NK-92 treated with Interleukin-12 subunit alpha and Interleukin-12 subunit beta, amount 100 ng/mL, for 24 hours (cell line): ENCODE results near the gene CTDSPL.
"Not testable (repeated sequence)": the region's sequence is repeated elsewhere in the genome, so short reads cannot be mapped to it uniquely, and the experiment has no call there.

Experiments used
- DNase-seq: peaks from one replicate; lab custom pipeline; 2025; lab: John Stamatoyannopoulos, UW

CTDSPL gene

GRCh38 chr3:37861620-37862041, at the start of gene CTDSPL:
TSS of gene CTDSPL (plus strand) at chr3:37861880. CDS start at chr3:37862200, 320 bp downstream.
- DNase-seq, result no peak

- no peak for DNase-seq
These were observed 49.2 kb upstream of the CTDSPL start for GRCh38 chr3:37812499-37812896.

- DNase-seq, result no peak
These were observed 48.3 kb upstream of the CTDSPL start for GRCh38 chr3:37813403-37813802.

- no peak for DNase-seq
These were observed 47.1 kb upstream of the CTDSPL start for GRCh38 chr3:37814547-37814946.

- not testable (repeated sequence) for DNase-seq
These were observed 46.5 kb upstream of the CTDSPL start for GRCh38 chr3:37815156-37815555.

GRCh38 chr3:37816271-37816670, 45.4 kb upstream of the CTDSPL start:
- no peak for DNase-seq

GRCh38 chr3:37819591-37819990, 42.1 kb upstream of the CTDSPL start:
- no peak for DNase-seq

GRCh38 chr3:37820286-37820685, 41.4 kb upstream of the CTDSPL start:
- DNase-seq, result no peak

- no peak for DNase-seq
These were observed 38.5 kb upstream of the CTDSPL start for GRCh38 chr3:37823189-37823588.

GRCh38 chr3:37824090-37824953, 37.4 kb upstream of the CTDSPL start:
- DNase-seq, result no peak

- DNase-seq, result no peak
These were observed 36.7 kb upstream of the CTDSPL start for GRCh38 chr3:37824954-37825328.

- no peak for DNase-seq
These were observed 35.8 kb upstream of the CTDSPL start for GRCh38 chr3:37825744-37826400.

GRCh38 chr3:37826502-37826901, 35.2 kb upstream of the CTDSPL start:
- no peak for DNase-seq

- DNase-seq, result no peak
These were observed 34.7 kb upstream of the CTDSPL start for GRCh38 chr3:37826933-37827332.

GRCh38 chr3:37832480-37832879, 29.2 kb upstream of the CTDSPL start:
- no peak for DNase-seq

- no peak for DNase-seq
These were observed 28.1 kb upstream of the CTDSPL start for GRCh38 chr3:37833302-37834186.

- DNase-seq, result no peak
These were observed 25.1 kb upstream of the CTDSPL start for GRCh38 chr3:37836589-37836988.

GRCh38 chr3:37847689-37848088, 14.0 kb upstream of the CTDSPL start:
- no peak for DNase-seq

GRCh38 chr3:37849146-37849923, 12.3 kb upstream of the CTDSPL start:
- DNase-seq, result no peak

- DNase-seq, result no peak
These were observed 9.6 kb upstream of the CTDSPL start for GRCh38 chr3:37852097-37852496.

- DNase-seq, result no peak
These were observed 8.9 kb upstream of the CTDSPL start for GRCh38 chr3:37852771-37853170.
